WTC11 (cell line): ENCODE results near the gene HDGFL2. TPM values are rescaled to one million over a fixed set of nuclear protein-coding genes. Genes with fewer than 3 reads are reported as not detected.

ENCODE experiments used
- ATAC-seq: fragments of 200-7000 bp; cut with Tn5 transposase; 2 replicates; pipeline ENCODE4 v1.10.0; 2021; ENCODE audit warnings: mild to moderate bottlenecking, moderate library complexity
- CTCF ChIA-PET: fragments of 300-600 bp; sonication (Branson Sonifier 250); formaldehyde crosslinking; loops from one replicate; lab custom pipeline; 2021; ENCODE audit warnings: antibody characterized with exemption; lab: Charles Lee
- POLR2A ChIA-PET: fragments of 350-600 bp; sonication (Branson Sonifier 250); formaldehyde crosslinking; loops from one replicate; lab custom pipeline; 2021; ENCODE audit warnings: antibody characterized with exemption; lab: Charles Lee
- DNase-seq: peaks from one replicate; pipeline ENCODE4 v3.0.0; 2021; ENCODE audit warnings: low spot score
- H3K27ac Mint-ChIP-seq: 2 replicates; pipeline ENCODE4 v1.8.0; 2021; ENCODE audit warnings: mixed read lengths
- H3K27me3 Mint-ChIP-seq: 2 replicates; pipeline ENCODE4 v1.8.0; 2021; ENCODE audit warnings: low read depth, mild to moderate bottlenecking, moderate library complexity, mixed read lengths
- H3K36me3 Mint-ChIP-seq: 2 replicates; pipeline ENCODE4 v1.8.0; 2021; ENCODE audit warnings: mixed read lengths
- H3K4me1 Mint-ChIP-seq: 2 replicates; pipeline ENCODE4 v1.8.0; 2022; ENCODE audit warnings: mixed read lengths
- H3K4me3 Mint-ChIP-seq: 2 replicates; pipeline ENCODE4 v1.8.0; 2021; ENCODE audit warnings: mild to moderate bottlenecking, moderate library complexity, mixed read lengths
- H3K9me3 Mint-ChIP-seq: 2 replicates; pipeline ENCODE4 v1.8.0; 2021; ENCODE audit warnings: mixed read lengths
- EMX1 ChIP-seq: fragments of 250-450 bp; sonication (Bioruptor Pico); IDR thresholded peaks from 2 replicates; pipeline ENCODE4 v1.8.0; 2021; ENCODE audit warnings: mild to moderate bottlenecking
- GABPB1 ChIP-seq: sonication (generic); formaldehyde crosslinking; IDR thresholded peaks from 2 replicates; pipeline ENCODE4 v1.8.1; 2023; ENCODE audit warnings: mild to moderate bottlenecking, missing genetic modification reagents
- KAT7 ChIP-seq: sonication (generic); formaldehyde crosslinking; IDR thresholded peaks from 2 replicates; pipeline ENCODE4 v1.8.1; 2023; ENCODE audit warnings: missing genetic modification reagents, mild to moderate bottlenecking, borderline replicate concordance
- NR2C2 ChIP-seq: sonication (generic); formaldehyde crosslinking; IDR thresholded peaks from 2 replicates; pipeline ENCODE4 v1.8.0; 2022; ENCODE audit warnings: mild to moderate bottlenecking, missing genetic modification reagents
- SMAD4 ChIP-seq: sonication (generic); formaldehyde crosslinking; IDR thresholded peaks from 2 replicates; pipeline ENCODE4 v1.8.0; 2022; ENCODE audit warnings: mild to moderate bottlenecking, missing genetic modification reagents
- TP53 ChIP-seq: sonication (generic); formaldehyde crosslinking; IDR thresholded peaks from 2 replicates; pipeline ENCODE4 v1.8.1; 2023; ENCODE audit warnings: mild to moderate bottlenecking, missing genetic modification reagents
- ZNF671 ChIP-seq: fragments of 250-450 bp; sonication (Bioruptor Pico); IDR thresholded peaks from 2 replicates; pipeline ENCODE4 v1.8.0; 2021; ENCODE audit warnings: mild to moderate bottlenecking
- total RNA-seq: library from RNA; stranded (reverse); gene quantifications from 3 replicates; pipeline ENCODE4 v1.2.3, GENCODE V29; 2021
- TF ChIP-seq, protein P1 (sequence below): sonication (generic); formaldehyde crosslinking; IDR thresholded peaks from 2 replicates; pipeline ENCODE4 v1.8.1; 2022; ENCODE audit warnings: mild to moderate bottlenecking, missing genetic modification reagents, moderate library complexity, borderline replicate concordance
- TF ChIP-seq, protein P2 (sequence below): sonication (generic); formaldehyde crosslinking; conservative IDR thresholded peaks from 2 replicates; pipeline ENCODE4 v1.8.1; 2023; ENCODE audit warnings: mild to moderate bottlenecking, low read depth, missing genetic modification reagents, moderate library complexity
- TF ChIP-seq, protein P3 (sequence below): sonication (generic); formaldehyde crosslinking; IDR thresholded peaks from 2 replicates; pipeline ENCODE4 v1.8.1; 2022; ENCODE audit warnings: mild to moderate bottlenecking, moderate library complexity, missing genetic modification reagents
- TF ChIP-seq, protein P4 (sequence below): sonication (generic); formaldehyde crosslinking; IDR thresholded peaks from 2 replicates; pipeline ENCODE4 v1.8.1; 2023; ENCODE audit warnings: mild to moderate bottlenecking, missing genetic modification reagents, moderate library complexity
- TF ChIP-seq, protein P5 (sequence below): fragments of 200-600 bp; IDR thresholded peaks from 2 replicates; pipeline ENCODE4 v1.8.0; 2022; ENCODE audit warnings: antibody characterized with exemption
- TF ChIP-seq, protein P6 (sequence below): fragments of 250-450 bp; sonication (Bioruptor Pico); conservative IDR thresholded peaks from 2 replicates; pipeline ENCODE4 v1.9.0; 2021; ENCODE audit warnings: mild to moderate bottlenecking
- TF ChIP-seq, protein P7 (sequence below): sonication (generic); formaldehyde crosslinking; IDR thresholded peaks from 2 replicates; pipeline ENCODE4 v1.8.1; 2023; ENCODE audit warnings: mild to moderate bottlenecking, missing genetic modification reagents, borderline replicate concordance
- TF ChIP-seq, protein P8 (sequence below): sonication (generic); formaldehyde crosslinking; IDR thresholded peaks from 2 replicates; pipeline ENCODE4 v1.8.0; 2023; ENCODE audit warnings: mild to moderate bottlenecking, missing genetic modification reagents
- TF ChIP-seq, protein P9 (sequence below): sonication (generic); formaldehyde crosslinking; IDR thresholded peaks from 2 replicates; pipeline ENCODE4 v1.8.0; 2022; ENCODE audit warnings: mild to moderate bottlenecking, missing genetic modification reagents

The HDGFL2 gene
- total RNA-seq, 1 experiment from 2014 or later: 115 TPM

DNA sequence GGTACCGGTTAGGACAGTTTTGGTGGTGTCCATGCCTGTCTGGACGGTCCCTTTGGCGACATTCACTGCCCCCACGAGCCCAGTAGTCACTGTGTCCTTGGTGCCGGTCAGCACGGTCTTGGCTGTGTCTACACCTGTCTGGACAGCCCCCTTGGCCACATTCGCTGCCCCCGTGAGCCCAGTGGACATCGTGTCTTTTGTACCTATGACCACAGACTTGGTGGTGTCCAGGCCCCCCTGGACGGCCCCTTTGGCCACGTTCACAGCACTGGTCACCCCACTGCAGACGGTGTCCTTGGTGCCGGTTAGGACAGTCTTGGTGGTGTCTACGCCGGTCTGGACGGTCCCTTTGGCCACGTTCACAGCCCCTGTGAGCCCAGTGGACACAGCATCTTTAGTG lies 40.0 kb downstream of the HDGFL2 start (continued):
- TF ChIP-seq, protein P1, sequence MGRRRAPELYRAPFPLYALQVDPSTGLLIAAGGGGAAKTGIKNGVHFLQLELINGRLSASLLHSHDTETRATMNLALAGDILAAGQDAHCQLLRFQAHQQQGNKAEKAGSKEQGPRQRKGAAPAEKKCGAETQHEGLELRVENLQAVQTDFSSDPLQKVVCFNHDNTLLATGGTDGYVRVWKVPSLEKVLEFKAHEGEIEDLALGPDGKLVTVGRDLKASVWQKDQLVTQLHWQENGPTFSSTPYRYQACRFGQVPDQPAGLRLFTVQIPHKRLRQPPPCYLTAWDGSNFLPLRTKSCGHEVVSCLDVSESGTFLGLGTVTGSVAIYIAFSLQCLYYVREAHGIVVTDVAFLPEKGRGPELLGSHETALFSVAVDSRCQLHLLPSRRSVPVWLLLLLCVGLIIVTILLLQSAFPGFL (CRISPR knock-in tag): no peak
- TF ChIP-seq, protein P2, sequence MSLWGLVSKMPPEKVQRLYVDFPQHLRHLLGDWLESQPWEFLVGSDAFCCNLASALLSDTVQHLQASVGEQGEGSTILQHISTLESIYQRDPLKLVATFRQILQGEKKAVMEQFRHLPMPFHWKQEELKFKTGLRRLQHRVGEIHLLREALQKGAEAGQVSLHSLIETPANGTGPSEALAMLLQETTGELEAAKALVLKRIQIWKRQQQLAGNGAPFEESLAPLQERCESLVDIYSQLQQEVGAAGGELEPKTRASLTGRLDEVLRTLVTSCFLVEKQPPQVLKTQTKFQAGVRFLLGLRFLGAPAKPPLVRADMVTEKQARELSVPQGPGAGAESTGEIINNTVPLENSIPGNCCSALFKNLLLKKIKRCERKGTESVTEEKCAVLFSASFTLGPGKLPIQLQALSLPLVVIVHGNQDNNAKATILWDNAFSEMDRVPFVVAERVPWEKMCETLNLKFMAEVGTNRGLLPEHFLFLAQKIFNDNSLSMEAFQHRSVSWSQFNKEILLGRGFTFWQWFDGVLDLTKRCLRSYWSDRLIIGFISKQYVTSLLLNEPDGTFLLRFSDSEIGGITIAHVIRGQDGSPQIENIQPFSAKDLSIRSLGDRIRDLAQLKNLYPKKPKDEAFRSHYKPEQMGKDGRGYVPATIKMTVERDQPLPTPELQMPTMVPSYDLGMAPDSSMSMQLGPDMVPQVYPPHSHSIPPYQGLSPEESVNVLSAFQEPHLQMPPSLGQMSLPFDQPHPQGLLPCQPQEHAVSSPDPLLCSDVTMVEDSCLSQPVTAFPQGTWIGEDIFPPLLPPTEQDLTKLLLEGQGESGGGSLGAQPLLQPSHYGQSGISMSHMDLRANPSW: no peak
- TF ChIP-seq, protein P3, sequence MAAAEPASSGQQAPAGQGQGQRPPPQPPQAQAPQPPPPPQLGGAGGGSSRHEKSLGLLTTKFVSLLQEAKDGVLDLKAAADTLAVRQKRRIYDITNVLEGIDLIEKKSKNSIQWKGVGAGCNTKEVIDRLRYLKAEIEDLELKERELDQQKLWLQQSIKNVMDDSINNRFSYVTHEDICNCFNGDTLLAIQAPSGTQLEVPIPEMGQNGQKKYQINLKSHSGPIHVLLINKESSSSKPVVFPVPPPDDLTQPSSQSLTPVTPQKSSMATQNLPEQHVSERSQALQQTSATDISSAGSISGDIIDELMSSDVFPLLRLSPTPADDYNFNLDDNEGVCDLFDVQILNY (CRISPR knock-in tag): no peak
- no peak for TF ChIP-seq NR2C2 (CRISPR knock-in tag)
- TF ChIP-seq, protein P4, sequence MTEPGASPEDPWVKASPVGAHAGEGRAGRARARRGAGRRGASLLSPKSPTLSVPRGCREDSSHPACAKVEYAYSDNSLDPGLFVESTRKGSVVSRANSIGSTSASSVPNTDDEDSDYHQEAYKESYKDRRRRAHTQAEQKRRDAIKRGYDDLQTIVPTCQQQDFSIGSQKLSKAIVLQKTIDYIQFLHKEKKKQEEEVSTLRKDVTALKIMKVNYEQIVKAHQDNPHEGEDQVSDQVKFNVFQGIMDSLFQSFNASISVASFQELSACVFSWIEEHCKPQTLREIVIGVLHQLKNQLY (CRISPR knock-in tag): no peak
- TF ChIP-seq, protein P5, sequence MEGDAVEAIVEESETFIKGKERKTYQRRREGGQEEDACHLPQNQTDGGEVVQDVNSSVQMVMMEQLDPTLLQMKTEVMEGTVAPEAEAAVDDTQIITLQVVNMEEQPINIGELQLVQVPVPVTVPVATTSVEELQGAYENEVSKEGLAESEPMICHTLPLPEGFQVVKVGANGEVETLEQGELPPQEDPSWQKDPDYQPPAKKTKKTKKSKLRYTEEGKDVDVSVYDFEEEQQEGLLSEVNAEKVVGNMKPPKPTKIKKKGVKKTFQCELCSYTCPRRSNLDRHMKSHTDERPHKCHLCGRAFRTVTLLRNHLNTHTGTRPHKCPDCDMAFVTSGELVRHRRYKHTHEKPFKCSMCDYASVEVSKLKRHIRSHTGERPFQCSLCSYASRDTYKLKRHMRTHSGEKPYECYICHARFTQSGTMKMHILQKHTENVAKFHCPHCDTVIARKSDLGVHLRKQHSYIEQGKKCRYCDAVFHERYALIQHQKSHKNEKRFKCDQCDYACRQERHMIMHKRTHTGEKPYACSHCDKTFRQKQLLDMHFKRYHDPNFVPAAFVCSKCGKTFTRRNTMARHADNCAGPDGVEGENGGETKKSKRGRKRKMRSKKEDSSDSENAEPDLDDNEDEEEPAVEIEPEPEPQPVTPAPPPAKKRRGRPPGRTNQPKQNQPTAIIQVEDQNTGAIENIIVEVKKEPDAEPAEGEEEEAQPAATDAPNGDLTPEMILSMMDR: no peak
- TF ChIP-seq KAT7 (CRISPR knock-in tag): no peak
- no peak for TF ChIP-seq ZNF671 (CRISPR knock-in tag)
- TF ChIP-seq, protein P6, sequence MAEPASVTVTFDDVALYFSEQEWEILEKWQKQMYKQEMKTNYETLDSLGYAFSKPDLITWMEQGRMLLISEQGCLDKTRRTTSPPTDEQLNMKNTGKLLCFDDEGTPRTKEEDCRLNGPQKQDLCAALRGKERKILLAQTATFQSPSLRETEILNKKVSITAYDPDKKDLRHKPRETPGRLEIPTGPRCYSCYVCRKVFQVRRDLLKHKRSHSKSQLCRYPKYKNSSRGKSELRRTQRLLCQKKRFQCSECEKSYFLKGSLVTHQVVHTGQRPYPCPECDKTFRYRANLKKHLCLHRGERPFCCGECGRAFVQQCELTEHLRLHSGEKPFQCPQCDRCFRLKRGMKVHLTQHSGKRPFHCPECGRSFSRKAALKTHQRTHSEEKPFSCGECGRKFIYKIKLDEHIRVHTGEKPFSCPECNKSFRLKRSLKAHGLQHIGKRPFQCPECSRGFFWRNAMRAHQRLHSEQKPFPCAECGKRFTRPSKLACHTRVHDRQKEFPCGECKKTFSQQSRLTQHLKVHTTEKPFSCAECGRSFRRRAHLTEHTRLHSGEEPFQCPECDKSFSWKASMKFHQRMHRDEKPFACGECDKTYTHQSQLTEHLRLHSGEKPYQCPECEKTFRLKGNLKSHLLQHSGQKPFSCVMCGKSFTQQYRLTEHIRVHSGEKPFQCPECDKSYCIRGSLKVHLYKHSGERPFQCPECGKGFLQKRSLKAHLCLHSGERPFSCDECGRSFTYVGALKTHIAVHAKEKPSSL: no peak

DNA sequence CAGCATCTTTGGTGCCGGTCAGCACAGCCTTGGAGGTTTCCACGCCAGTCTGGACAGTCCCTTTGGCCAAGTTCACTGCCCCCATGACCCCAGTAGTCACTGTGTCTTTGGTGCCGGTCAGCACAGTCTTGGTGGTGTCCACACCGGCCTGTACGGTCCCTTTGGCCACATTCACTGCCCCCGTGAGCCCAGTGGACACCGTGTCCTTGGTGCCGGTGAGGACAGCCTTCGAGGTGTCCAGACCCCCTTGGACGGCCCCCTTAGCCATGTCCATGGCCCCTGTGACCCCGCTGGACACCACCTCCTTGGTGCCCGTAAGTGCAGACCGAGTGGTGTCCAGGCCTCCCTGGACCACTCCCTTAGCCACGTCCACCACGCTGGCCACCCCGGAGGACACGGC lies 41.2 kb downstream of the HDGFL2 start:
- Mint-ChIP-seq H3K4me1 (no peaks in the 10 kb centered on the region), H3K36me3 (no peaks in the 10 kb centered on the region), H3K4me3 (no peak overlapping the region), H3K27ac (no peak overlapping the region)
- ChIA-PET CTCF (interaction anchor here (5.4 kb wide), 1 partner anchor 12 kb away, joined by 63 read pairs; no protein-coding TSS in a partner anchor), POLR2A (no interaction called here)
- TF ChIP-seq, protein P7, sequence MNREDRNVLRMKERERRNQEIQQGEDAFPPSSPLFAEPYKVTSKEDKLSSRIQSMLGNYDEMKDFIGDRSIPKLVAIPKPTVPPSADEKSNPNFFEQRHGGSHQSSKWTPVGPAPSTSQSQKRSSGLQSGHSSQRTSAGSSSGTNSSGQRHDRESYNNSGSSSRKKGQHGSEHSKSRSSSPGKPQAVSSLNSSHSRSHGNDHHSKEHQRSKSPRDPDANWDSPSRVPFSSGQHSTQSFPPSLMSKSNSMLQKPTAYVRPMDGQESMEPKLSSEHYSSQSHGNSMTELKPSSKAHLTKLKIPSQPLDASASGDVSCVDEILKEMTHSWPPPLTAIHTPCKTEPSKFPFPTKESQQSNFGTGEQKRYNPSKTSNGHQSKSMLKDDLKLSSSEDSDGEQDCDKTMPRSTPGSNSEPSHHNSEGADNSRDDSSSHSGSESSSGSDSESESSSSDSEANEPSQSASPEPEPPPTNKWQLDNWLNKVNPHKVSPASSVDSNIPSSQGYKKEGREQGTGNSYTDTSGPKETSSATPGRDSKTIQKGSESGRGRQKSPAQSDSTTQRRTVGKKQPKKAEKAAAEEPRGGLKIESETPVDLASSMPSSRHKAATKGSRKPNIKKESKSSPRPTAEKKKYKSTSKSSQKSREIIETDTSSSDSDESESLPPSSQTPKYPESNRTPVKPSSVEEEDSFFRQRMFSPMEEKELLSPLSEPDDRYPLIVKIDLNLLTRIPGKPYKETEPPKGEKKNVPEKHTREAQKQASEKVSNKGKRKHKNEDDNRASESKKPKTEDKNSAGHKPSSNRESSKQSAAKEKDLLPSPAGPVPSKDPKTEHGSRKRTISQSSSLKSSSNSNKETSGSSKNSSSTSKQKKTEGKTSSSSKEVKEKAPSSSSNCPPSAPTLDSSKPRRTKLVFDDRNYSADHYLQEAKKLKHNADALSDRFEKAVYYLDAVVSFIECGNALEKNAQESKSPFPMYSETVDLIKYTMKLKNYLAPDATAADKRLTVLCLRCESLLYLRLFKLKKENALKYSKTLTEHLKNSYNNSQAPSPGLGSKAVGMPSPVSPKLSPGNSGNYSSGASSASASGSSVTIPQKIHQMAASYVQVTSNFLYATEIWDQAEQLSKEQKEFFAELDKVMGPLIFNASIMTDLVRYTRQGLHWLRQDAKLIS (CRISPR knock-in tag): no peak
- TF ChIP-seq, protein P3 (CRISPR knock-in tag): no peak
- no peak for TF ChIP-seq ZNF671 (CRISPR knock-in tag)
- TF ChIP-seq SMAD4 (CRISPR knock-in tag): no peak
- no peak for TF ChIP-seq GABPB1 (CRISPR knock-in tag)
- TF ChIP-seq TP53: no peak
- TF ChIP-seq EMX1 (CRISPR knock-in tag): no peak
- TF ChIP-seq, protein P8, sequence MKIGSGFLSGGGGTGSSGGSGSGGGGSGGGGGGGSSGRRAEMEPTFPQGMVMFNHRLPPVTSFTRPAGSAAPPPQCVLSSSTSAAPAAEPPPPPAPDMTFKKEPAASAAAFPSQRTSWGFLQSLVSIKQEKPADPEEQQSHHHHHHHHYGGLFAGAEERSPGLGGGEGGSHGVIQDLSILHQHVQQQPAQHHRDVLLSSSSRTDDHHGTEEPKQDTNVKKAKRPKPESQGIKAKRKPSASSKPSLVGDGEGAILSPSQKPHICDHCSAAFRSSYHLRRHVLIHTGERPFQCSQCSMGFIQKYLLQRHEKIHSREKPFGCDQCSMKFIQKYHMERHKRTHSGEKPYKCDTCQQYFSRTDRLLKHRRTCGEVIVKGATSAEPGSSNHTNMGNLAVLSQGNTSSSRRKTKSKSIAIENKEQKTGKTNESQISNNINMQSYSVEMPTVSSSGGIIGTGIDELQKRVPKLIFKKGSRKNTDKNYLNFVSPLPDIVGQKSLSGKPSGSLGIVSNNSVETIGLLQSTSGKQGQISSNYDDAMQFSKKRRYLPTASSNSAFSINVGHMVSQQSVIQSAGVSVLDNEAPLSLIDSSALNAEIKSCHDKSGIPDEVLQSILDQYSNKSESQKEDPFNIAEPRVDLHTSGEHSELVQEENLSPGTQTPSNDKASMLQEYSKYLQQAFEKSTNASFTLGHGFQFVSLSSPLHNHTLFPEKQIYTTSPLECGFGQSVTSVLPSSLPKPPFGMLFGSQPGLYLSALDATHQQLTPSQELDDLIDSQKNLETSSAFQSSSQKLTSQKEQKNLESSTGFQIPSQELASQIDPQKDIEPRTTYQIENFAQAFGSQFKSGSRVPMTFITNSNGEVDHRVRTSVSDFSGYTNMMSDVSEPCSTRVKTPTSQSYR: no peak
- TF ChIP-seq, protein P9, sequence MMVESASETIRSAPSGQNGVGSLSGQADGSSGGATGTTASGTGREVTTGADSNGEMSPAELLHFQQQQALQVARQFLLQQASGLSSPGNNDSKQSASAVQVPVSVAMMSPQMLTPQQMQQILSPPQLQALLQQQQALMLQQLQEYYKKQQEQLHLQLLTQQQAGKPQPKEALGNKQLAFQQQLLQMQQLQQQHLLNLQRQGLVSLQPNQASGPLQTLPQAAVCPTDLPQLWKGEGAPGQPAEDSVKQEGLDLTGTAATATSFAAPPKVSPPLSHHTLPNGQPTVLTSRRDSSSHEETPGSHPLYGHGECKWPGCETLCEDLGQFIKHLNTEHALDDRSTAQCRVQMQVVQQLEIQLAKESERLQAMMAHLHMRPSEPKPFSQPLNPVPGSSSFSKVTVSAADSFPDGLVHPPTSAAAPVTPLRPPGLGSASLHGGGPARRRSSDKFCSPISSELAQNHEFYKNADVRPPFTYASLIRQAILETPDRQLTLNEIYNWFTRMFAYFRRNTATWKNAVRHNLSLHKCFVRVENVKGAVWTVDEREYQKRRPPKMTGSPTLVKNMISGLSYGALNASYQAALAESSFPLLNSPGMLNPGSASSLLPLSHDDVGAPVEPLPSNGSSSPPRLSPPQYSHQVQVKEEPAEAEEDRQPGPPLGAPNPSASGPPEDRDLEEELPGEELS (CRISPR knock-in tag): no peak
- TF ChIP-seq, all 79 proteins: peak for 0
- ATAC-seq (no peak), DNase-seq (no peak)
- Mint-ChIP-seq H3K27me3 (peaks cover 85% of the 10 kb centered on the region), H3K9me3 (no peaks in the 10 kb centered on the region)
